Left lung (tissue), 10 donors: Measurements from ENCODE around the gene IQCN. TPM values are rescaled to one million over a fixed set of nuclear protein-coding genes. Genes with fewer than 3 reads are reported as not detected.

Experiments
- ATAC-seq: fragments of 200-7000 bp; cut with Tn5 transposase; one replicate; pipeline ENCODE4 v1.9.1; 2020; ENCODE audit warnings: moderate library complexity
- DNase-seq, 4 donors: peaks; one replicate each; pipeline ENCODE4 v3.0.0-alpha.2; 2013 to 2020
- H3K27ac ChIP-seq, 2 donors: fragments of 200-600 bp; sonication (generic) in 1 of 2; one replicate each; pipeline versions ENCODE4 v1.5.0 to v1.8.0; 2020 to 2021
- H3K27me3 ChIP-seq, 2 donors: fragments of 200-600 bp; sonication (generic) in 1 of 2; one replicate each; pipeline versions ENCODE4 v1.5.0 to v1.8.0; 2020 to 2021
- H3K36me3 ChIP-seq, 2 donors: fragments of 200-600 bp; sonication (generic) in 1 of 2; one replicate each; pipeline versions ENCODE4 v1.5.0 to v1.8.0; 2020 to 2021
- H3K4me1 ChIP-seq, 2 donors: fragments of 200-600 bp; one replicate each; pipeline ENCODE4 v1.8.0; 2021
- H3K4me3 ChIP-seq, 2 donors: fragments of 200-600 bp; sonication (generic) in 1 of 2; one replicate each; pipeline versions ENCODE4 v1.5.0 to v1.8.0; 2020 to 2021; ENCODE audit warnings: mild to moderate bottlenecking in 1 of 2
- H3K9me3 ChIP-seq, 2 donors: fragments of 200-600 bp; sonication (generic) in 1 of 2; one replicate each; pipeline versions ENCODE4 v1.5.0 to v1.8.0; 2020 to 2021
- intact Hi-C, 2 donors: fragments of 100-400 bp; cut with DNase I; formaldehyde crosslinking; loops; one replicate each; pipeline versions ENCODE4 v1.11.2 to v1.14.2; 2022
- polyA plus RNA-seq, 6 donors: library from polyadenylated mRNA; unstranded; fragments of 120-200 nt; gene quantifications; one replicate each; pipeline ENCODE4 v1.2.1, GENCODE V29; 2013; ENCODE audit not compliant: insufficient read length in 6 of 6
- total RNA-seq, 2 donors: library from RNA; stranded (reverse); fragmentation: NEBNext Ultra II Directional; extraction: Animal tissue kit (Norgen Biotek cat#: 25700); gene quantifications; one replicate each; pipeline ENCODE4 v1.2.1, GENCODE V29; 2021
- TF ChIP-seq, protein P1 (sequence below), 2 donors: fragments of 200-600 bp; sonication (generic) in 1 of 2; IDR thresholded peaks; one replicate each; pipeline versions ENCODE4 v1.5.0 to v1.8.0; 2021; ENCODE audit warnings: antibody characterized with exemption in 2 of 2
- donor health status: DM: no; HTN: yes; CAD: no.
- donor health status: DM: no; HTN: no; CAD: no.

The IQCN gene
- total and polyA plus RNA-seq, 8 donors: 3.0 to 12.7 (median 6.8) TPM

GRCh38 chr19:18252370-18252717, 21.9 kb downstream of the IQCN start:
- H3K4me1 ChIP-seq: no peaks in the 10 kb centered on the region
- H3K27me3 ChIP-seq: peaks cover 0 to 26% of the 10 kb centered on the region in 2 donors
- DNase-seq (no peak), ATAC-seq (no peak)
- no peak overlapping the region for H3K27ac ChIP-seq
- TF ChIP-seq, protein P1, sequence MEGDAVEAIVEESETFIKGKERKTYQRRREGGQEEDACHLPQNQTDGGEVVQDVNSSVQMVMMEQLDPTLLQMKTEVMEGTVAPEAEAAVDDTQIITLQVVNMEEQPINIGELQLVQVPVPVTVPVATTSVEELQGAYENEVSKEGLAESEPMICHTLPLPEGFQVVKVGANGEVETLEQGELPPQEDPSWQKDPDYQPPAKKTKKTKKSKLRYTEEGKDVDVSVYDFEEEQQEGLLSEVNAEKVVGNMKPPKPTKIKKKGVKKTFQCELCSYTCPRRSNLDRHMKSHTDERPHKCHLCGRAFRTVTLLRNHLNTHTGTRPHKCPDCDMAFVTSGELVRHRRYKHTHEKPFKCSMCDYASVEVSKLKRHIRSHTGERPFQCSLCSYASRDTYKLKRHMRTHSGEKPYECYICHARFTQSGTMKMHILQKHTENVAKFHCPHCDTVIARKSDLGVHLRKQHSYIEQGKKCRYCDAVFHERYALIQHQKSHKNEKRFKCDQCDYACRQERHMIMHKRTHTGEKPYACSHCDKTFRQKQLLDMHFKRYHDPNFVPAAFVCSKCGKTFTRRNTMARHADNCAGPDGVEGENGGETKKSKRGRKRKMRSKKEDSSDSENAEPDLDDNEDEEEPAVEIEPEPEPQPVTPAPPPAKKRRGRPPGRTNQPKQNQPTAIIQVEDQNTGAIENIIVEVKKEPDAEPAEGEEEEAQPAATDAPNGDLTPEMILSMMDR (IDR thresholded peaks at IDR 0.05): no peak
- H3K36me3 ChIP-seq: peaks cover 0 to 4% of the 10 kb centered on the region in 2 donors
- H3K4me3 ChIP-seq: no peak overlapping the region
- no peaks in the 10 kb centered on the region for H3K9me3 ChIP-seq
- intact Hi-C loops: loop anchor here in 1 of 2 donors (10.0 kb wide), 1 partner anchor 48 kb away; the partner anchor contains the start of gene RAB3A

- Histone ChIP-seq H3K27me3 (peaks cover 0 to 26% of the 10 kb centered on the region in 2 donors), H3K4me3 (no peak overlapping the region), H3K9me3 (no peaks in the 10 kb centered on the region), H3K27ac (no peak overlapping the region), H3K36me3 (no peaks in the 10 kb centered on the region), H3K4me1 (no peaks in the 10 kb centered on the region)
- intact Hi-C loops: loop anchor here in 1 of 2 donors (10.0 kb wide), 1 partner anchor 47 kb away; the partner anchor contains the start of gene RAB3A
- ATAC-seq (peak; percentile 66), DNase-seq (peak; percentile 67 to 85 (median 74))
- TF ChIP-seq, protein P1 (IDR thresholded peaks at IDR 0.05): peak; percentile 89 to 90
Observed at GRCh38 chr19:18251587-18252369, 22.5 kb downstream of the IQCN start.

DNA sequence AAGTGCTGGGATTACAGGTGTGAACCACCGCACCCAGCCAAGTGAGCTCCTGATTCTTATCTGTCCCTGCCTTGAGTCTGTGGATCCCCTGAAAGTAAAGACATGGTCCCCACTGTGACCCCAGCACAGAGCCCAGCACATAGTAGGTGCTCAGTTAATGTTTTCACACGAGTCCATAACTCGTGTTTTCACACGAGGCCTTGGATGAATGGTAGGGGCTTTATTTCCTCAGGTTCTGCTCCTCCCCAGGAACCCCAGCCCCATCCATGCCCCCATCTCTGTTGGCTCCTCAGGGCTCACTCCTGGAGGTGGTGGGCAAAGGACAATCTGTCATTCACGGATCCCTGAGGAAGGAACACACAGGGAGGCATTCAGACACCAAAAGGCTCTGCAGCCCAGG, 24.4 kb downstream of the IQCN start:
- no peak for DNase-seq
- intact Hi-C loops: loop anchor here in 1 of 2 donors (10.0 kb wide), 1 partner anchor 45 kb away; the partner anchor contains the start of gene RAB3A
- Histone ChIP-seq H3K9me3 (no peaks in the 10 kb centered on the region), H3K27me3 (peaks cover 0 to 17% of the 10 kb centered on the region in 2 donors), H3K27ac (no peak overlapping the region), H3K4me3 (no peak overlapping the region), H3K36me3 (no peaks in the 10 kb centered on the region), H3K4me1 (no peaks in the 10 kb centered on the region)
- TF ChIP-seq, protein P1 (IDR thresholded peaks at IDR 0.05): no peak
- no peak for ATAC-seq

DNA sequence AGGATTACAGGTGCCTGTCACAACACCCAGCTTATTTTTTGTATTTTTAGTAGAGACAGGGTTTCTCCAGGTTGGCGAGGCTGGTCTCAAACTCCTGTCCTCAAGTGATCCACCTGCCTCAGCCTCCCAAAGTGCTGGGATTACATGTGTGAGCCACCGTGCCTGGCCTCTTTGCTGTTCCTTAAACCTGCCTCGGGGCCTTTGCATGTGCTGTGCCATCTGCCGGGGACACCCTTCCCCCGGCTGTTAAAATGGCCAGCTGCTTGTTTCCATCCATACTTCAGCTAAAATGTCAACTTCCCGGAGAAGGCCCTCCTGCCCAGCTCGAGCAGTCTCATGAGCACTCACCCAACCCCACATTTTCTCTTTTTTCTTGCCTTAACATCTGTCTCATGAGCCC, 29.0 kb downstream of the IQCN start:
- Histone ChIP-seq H3K9me3 (no peaks in the 10 kb centered on the region), H3K27me3 (no peaks in the 10 kb centered on the region), H3K36me3 (no peaks in the 10 kb centered on the region), H3K27ac (no peak overlapping the region), H3K4me1 (no peaks in the 10 kb centered on the region), H3K4me3 (no peak overlapping the region)
- TF ChIP-seq, protein P1 (IDR thresholded peaks at IDR 0.05): no peak
- ATAC-seq (no peak), DNase-seq (no peak)
- intact Hi-C loops: no loop called here

GRCh38 chr19:18239303-18239702, 34.9 kb downstream of the IQCN start:
- no peaks in the 10 kb centered on the region for H3K4me1 ChIP-seq
- intact Hi-C loops: no loop called here
- H3K4me3 ChIP-seq: no peak overlapping the region
- no peaks in the 10 kb centered on the region for H3K36me3 ChIP-seq
- TF ChIP-seq, protein P1 (IDR thresholded peaks at IDR 0.05): no peak
- ATAC-seq (peak; percentile 18), DNase-seq (no peak)
- no peak overlapping the region for H3K27ac ChIP-seq
- H3K27me3 ChIP-seq: peaks cover 0 to 28% of the 10 kb centered on the region in 2 donors
- no peaks in the 10 kb centered on the region for H3K9me3 ChIP-seq
